ENCODE results near the gene HES1. TPM values are rescaled to one million over a fixed set of nuclear protein-coding genes. Genes with fewer than 3 reads are reported as not detected.
A peak's percentile ranks its signal among the peaks of the same experiment; 100 is the strongest.

HES1 gene
- total and polyA plus RNA-seq, 9 of the 15 experiments (the other 6 are each of a cell fraction or from before 2014, with no cell fraction given): 3.4 to 37.0 (median 19.3) TPM

DNA sequence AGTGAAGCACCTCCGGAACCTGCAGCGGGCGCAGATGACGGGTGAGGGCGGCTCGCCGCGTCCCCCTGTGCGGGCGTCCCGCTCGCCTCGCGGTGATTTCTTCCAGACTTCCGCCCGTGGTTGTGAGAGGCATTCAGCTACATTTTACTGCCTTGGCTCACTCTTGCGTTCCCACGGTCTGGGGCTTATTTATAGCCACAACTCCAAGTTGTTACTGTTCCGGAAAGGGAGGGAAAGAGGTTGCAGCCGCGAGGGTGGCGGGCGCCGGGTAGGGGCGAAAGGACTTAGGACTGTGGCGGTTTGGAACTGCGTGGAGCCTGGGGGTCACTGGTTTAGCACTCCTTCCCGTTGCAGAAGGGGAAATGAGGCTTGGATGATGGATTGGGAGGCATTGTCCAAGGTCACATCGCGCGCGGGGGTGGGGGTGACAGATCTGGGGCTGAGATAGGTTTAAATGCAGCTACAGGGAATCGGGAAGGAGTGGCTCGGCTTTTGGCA, 1.1 kb downstream of the HES1 start (continued):
- TF ChIP-seq MCM5 (IDR thresholded peaks at IDR 0.05; ENCODE audit: low read depth) (no peak), ZNF280A (IDR thresholded peaks at IDR 0.05; ENCODE audit: low read depth, partially characterized antibody) (no peak), YY1 (IDR thresholded peaks at IDR 0.05; ENCODE audit: borderline replicate concordance in 1 of 3, control insufficient read depth in 1 of 3, extremely low read depth in 1 of 3, insufficient read depth in 3 of 3, insufficient read length in 1 of 3, insufficient replicate concordance in 2 of 3, low read depth in 1 of 3, low read length in 2 of 3) (no peak), SRSF3 (IDR thresholded peaks at IDR 0.05; ENCODE audit: insufficient read depth, low read length) (no peak), CEBPG (CRISPR knock-in tag; IDR thresholded peaks at IDR 0.05) (no peak), CEBPG (tag; conservative IDR thresholded peaks at IDR 0.05 in 1 of 2, IDR thresholded peaks at IDR 0.05 in 1 of 2) (no peak), NCOA1 (IDR thresholded peaks at IDR 0.05; ENCODE audit: low read depth) (no peak; the same call in 1 of the 2 replicates), HIVEP1 (CRISPR knock-in tag; IDR thresholded peaks at IDR 0.05) (no peak), KLF10 (CRISPR knock-in tag; IDR thresholded peaks at IDR 0.05) (0 out of 2 replicates have a peak, but pooled peaks have one; percentile 5), MEIS2 (IDR thresholded peaks at IDR 0.05; ENCODE audit: partially characterized antibody) (peak; percentile 51), POLR2AphosphoS5 (IDR thresholded peaks at IDR 0.05; ENCODE audit: control insufficient read depth, insufficient read depth, low read depth, low read length) (no peak), FOXM1 (IDR thresholded peaks at IDR 0.05; ENCODE audit: low read depth) (no peak), FOXM1 (CRISPR knock-in tag; IDR thresholded peaks at IDR 0.05; ENCODE audit: low read depth) (no peak), CREM (IDR thresholded peaks at IDR 0.05; ENCODE audit: low read depth) (no peak), NONO (IDR thresholded peaks at IDR 0.05; ENCODE audit: low read depth in 2 of 2, low read length in 1 of 2) (no peak)
- TF ChIP-seq, protein P1, sequence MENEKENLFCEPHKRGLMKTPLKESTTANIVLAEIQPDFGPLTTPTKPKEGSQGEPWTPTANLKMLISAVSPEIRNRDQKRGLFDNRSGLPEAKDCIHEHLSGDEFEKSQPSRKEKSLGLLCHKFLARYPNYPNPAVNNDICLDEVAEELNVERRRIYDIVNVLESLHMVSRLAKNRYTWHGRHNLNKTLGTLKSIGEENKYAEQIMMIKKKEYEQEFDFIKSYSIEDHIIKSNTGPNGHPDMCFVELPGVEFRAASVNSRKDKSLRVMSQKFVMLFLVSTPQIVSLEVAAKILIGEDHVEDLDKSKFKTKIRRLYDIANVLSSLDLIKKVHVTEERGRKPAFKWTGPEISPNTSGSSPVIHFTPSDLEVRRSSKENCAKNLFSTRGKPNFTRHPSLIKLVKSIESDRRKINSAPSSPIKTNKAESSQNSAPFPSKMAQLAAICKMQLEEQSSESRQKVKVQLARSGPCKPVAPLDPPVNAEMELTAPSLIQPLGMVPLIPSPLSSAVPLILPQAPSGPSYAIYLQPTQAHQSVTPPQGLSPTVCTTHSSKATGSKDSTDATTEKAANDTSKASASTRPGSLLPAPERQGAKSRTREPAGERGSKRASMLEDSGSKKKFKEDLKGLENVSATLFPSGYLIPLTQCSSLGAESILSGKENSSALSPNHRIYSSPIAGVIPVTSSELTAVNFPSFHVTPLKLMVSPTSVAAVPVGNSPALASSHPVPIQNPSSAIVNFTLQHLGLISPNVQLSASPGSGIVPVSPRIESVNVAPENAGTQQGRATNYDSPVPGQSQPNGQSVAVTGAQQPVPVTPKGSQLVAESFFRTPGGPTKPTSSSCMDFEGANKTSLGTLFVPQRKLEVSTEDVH (IDR thresholded peaks at IDR 0.05; ENCODE audit: low read depth, partially characterized antibody): no peak
